Activated CD8-positive, alpha-beta T cell treated with anti-CD3 and anti-CD28 coated beads for 36 hours (primary cell): Measurements from ENCODE around the gene DKK1. TPM values are rescaled to one million over a fixed set of nuclear protein-coding genes. Genes with fewer than 3 reads are reported as not detected.

Experiments
- ATAC-seq: fragments of 200-7000 bp; cut with Tn5 transposase; one replicate; pipeline ENCODE4 v1.10.0; 2021; ENCODE audit warnings: mild to moderate bottlenecking, moderate library complexity
- CTCF ChIA-PET: fragments of 350-600 bp; sonication (Branson Sonifier 250); formaldehyde crosslinking; loops from one replicate; lab custom pipeline; 2021; ENCODE audit warnings: antibody characterized with exemption; lab: Charles Lee
- POLR2A ChIA-PET: fragments of 350-600 bp; sonication (Branson Sonifier 250); formaldehyde crosslinking; loops from one replicate; lab custom pipeline; 2021; ENCODE audit warnings: antibody characterized with exemption; lab: Charles Lee
- DNase-seq: peaks from one replicate; pipeline ENCODE4 v3.0.0-alpha.2; 2020
- H3K27ac Mint-ChIP-seq: one replicate; pipeline ENCODE4 v1.8.0; 2021; ENCODE audit warnings: mild to moderate bottlenecking, mixed read lengths
- H3K27me3 Mint-ChIP-seq: one replicate; pipeline ENCODE4 v1.8.0; 2021; ENCODE audit warnings: mixed read lengths
- H3K36me3 Mint-ChIP-seq: one replicate; pipeline ENCODE4 v1.8.0; 2021; ENCODE audit warnings: low read depth, mixed read lengths
- H3K4me1 Mint-ChIP-seq: one replicate; pipeline ENCODE4 v1.8.0; 2021; ENCODE audit warnings: low read depth, mixed read lengths
- H3K4me3 Mint-ChIP-seq: one replicate; pipeline ENCODE4 v1.8.0; 2021; ENCODE audit warnings: mild to moderate bottlenecking, moderate library complexity, mixed read lengths
- H3K9me3 Mint-ChIP-seq: one replicate; pipeline ENCODE4 v1.8.0; 2021; ENCODE audit warnings: mixed read lengths
- CTCF ChIP-seq: fragments of 200-600 bp; IDR thresholded peaks from one replicate; pipeline ENCODE4 v1.8.0; 2022; ENCODE audit warnings: antibody characterized with exemption, mild to moderate bottlenecking
- intact Hi-C: fragments of 100-400 bp; cut with micrococcal nuclease; formaldehyde crosslinking; loops from one replicate; pipeline ENCODE4 v1.10.0; 2022
- total RNA-seq, 2 experiments: library from RNA; stranded (reverse); gene quantifications; one replicate each; pipeline ENCODE4 v1.2.3, GENCODE V29; 2021

Gene DKK1
- total RNA-seq, 2 experiments from 2014 or later = not detected

- intact Hi-C loops = no loop called here
- H3K4me3 Mint-ChIP-seq = no peak overlapping the region
- DNase-seq (no peak), ATAC-seq (no peak)
- no peaks in the 10 kb centered on the region for H3K36me3 Mint-ChIP-seq
- H3K9me3 Mint-ChIP-seq = peaks cover 2% of the 10 kb centered on the region
- ChIA-PET CTCF (no interaction called here), POLR2A (no interaction called here)
- H3K27ac Mint-ChIP-seq = no peak overlapping the region
- no peak for TF ChIP-seq CTCF
- H3K27me3 Mint-ChIP-seq = no peaks in the 10 kb centered on the region
- H3K4me1 Mint-ChIP-seq = no peaks in the 10 kb centered on the region
These were observed 30.9 kb upstream of the DKK1 start for GRCh38 chr10:52283174-52283573.

GRCh38 chr10:52284416-52285013, 29.6 kb upstream of the DKK1 start:
- Mint-ChIP-seq H3K36me3 (no peaks in the 10 kb centered on the region), H3K27ac (no peak overlapping the region), H3K4me3 (no peak overlapping the region), H3K4me1 (no peaks in the 10 kb centered on the region), H3K27me3 (no peaks in the 10 kb centered on the region), H3K9me3 (no peaks in the 10 kb centered on the region)
- DNase-seq = no peak
- intact Hi-C loops = no loop called here
- no peak for TF ChIP-seq CTCF
- ChIA-PET CTCF (no interaction called here), POLR2A (no interaction called here)
- ATAC-seq = no peak

GRCh38 chr10:52287866-52288265, 26.2 kb upstream of the DKK1 start:
- POLR2A ChIA-PET = no interaction called here
- CTCF ChIA-PET = no interaction called here
- no peaks in the 10 kb centered on the region for H3K27me3 Mint-ChIP-seq
- intact Hi-C loops = no loop called here
- no peaks in the 10 kb centered on the region for H3K9me3 Mint-ChIP-seq
- DNase-seq (no peak), ATAC-seq (no peak)
- no peaks in the 10 kb centered on the region for H3K36me3 Mint-ChIP-seq
- no peak overlapping the region for H3K27ac Mint-ChIP-seq
- H3K4me1 Mint-ChIP-seq = no peaks in the 10 kb centered on the region
- no peak for TF ChIP-seq CTCF
- H3K4me3 Mint-ChIP-seq = no peak overlapping the region

- H3K27ac Mint-ChIP-seq = no peak overlapping the region
- no peaks in the 10 kb centered on the region for H3K4me1 Mint-ChIP-seq
- intact Hi-C loops = no loop called here
- DNase-seq (no peak), ATAC-seq (no peak)
- TF ChIP-seq CTCF = no peak
- H3K4me3 Mint-ChIP-seq = no peak overlapping the region
- POLR2A ChIA-PET = no interaction called here
- CTCF ChIA-PET = interaction anchor here (1.7 kb wide), 1 partner anchor 15 kb away, joined by 4 read pairs; no protein-coding TSS in a partner anchor
- H3K36me3 Mint-ChIP-seq = no peaks in the 10 kb centered on the region
- no peaks in the 10 kb centered on the region for H3K27me3 Mint-ChIP-seq
- H3K9me3 Mint-ChIP-seq = peaks cover 7% of the 10 kb centered on the region
These were observed 16.3 kb upstream of the DKK1 start for GRCh38 chr10:52297747-52298146.

GRCh38 chr10:52300599-52301277, 13.3 kb upstream of the DKK1 start:
- TF ChIP-seq CTCF = no peak
- ChIA-PET CTCF (no interaction called here), POLR2A (no interaction called here)
- Mint-ChIP-seq H3K4me1 (no peaks in the 10 kb centered on the region), H3K27me3 (no peaks in the 10 kb centered on the region), H3K36me3 (no peaks in the 10 kb centered on the region), H3K9me3 (peaks cover 7% of the 10 kb centered on the region), H3K4me3 (no peak overlapping the region), H3K27ac (no peak overlapping the region)
- DNase-seq = no peak
- intact Hi-C loops = no loop called here
- ATAC-seq = no peak
